ENCODE results near the gene HOXC4.
"Not testable (repeated sequence)": the region's sequence is repeated elsewhere in the genome, so short reads cannot be mapped to it uniquely, and the experiment has no call there.

HOXC4 gene

GRCh38 chr12:54041097-54041690 lies 12.4 kb upstream of the HOXC4 start:
- no peak for DNase-seq

GRCh38 chr12:54042033-54042432 lies 11.6 kb upstream of the HOXC4 start:
- not testable (repeated sequence) for DNase-seq

GRCh38 chr12:54042970-54043853 lies 10.4 kb upstream of the HOXC4 start:
- DNase-seq, result no peak

GRCh38 chr12:54044425-54045103 lies 9.1 kb upstream of the HOXC4 start:
- DNase-seq, result no peak

- DNase-seq, result no peak
Measured at GRCh38 chr12:54045401-54045800, 8.2 kb upstream of the HOXC4 start.

DNA sequence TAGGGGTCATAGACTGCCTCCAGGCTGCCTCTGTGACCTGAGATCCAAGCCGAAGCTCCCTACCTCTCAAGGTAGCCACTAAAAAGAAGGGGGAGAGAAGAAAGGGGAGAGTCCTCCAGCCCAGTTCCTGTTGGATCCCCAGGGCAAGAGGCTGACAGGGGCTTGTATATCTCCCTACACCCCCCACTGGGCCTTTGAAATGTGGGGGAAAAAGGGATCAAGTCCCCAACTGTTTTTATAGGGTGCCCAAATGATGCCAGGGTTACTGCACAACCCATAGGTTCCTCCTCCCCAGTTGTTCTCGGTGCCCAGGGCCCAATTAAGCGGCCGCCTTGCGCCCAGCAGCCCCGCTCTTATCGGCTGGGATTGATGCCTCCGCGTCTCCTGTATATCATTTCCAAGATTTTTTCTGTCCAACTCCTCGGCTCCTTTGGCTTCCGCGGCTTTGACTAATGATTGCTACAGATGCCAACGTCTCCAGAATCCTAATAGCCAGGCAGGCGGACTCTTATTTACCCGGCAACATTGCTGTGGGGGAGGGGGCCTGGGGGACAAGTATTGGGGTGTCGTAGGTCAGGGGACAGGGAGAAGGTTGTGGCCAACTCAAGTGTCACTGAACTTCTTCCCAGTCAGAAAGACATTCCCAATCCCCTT lies 7.6 kb upstream of the HOXC4 start:
- no peak for DNase-seq

DNA sequence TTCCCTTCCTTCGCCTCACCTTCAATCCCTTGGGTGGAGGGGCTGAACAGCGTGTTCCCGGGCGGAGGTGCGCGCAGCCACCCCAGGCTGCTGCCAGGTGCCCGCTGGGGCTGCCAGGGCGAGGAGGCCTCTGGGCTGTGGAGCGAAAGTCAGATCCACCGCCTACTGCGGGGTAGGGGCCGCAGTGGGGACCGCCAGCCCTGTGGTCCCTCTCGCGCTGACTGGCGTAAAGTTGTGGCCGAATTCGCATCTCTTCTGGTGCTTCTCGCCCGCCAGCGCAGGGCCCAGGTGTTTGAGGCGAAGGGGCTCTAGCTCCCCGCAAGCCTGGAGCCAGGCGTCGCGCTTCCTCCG lies 6.9 kb upstream of the HOXC4 start:
- DNase-seq, result no peak

DNA sequence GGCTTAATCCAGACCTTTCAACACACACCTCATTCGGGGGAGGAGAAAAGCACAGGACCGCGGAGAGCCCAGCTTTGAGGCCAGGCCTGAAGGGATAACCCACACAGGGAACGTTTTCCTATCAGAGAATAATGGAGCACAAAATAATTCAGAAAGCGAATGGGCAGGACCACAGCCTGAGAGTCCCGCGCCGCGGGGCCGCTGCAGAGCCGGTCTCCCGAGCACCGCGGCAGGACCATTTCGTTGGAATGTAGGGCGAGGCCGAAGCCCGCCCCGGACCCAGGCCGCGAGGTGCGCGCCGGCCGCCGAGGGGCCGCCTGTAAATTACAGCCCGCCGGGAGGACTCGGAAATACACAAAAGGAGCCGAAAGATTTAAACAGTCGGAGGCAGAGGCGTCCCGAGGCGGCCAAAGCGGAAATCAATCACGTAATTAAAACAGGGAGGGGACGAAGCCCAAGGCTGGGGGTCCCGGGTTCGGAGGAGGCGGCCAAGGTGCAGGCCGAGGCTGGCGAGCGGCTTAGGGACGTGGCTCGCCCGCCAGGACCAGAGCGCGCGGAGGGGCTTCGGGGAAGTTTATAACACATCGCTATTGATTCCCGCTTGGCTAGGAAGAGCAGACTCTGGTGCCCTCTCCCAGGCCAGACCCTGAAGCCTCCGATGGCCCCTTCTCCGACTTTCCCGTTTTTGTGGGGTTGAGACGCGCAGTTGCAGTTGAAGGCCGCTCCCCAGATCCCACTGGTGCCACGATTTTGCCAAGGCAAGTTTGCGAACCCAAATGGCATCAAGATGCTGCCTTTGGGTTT lies 6.3 kb upstream of the HOXC4 start:
- no peak for DNase-seq

DNA sequence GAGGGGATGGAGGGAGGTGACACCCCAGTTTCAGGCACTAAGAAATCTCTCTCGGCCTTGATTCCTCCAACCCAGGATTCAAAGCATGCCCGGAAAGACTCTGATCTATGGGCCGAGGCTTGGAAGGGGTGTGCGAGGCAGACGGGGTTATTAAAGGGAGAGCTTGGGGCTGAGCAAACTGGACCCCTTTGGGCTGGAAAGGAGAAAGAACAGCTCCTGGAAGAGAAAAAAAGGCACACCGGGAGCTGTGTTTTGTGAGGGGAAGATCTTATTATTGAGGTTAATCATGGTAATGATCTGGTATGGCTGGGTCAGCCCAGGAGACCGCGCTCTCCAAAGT lies 5.7 kb upstream of the HOXC4 start:
- no peak for DNase-seq

DNA sequence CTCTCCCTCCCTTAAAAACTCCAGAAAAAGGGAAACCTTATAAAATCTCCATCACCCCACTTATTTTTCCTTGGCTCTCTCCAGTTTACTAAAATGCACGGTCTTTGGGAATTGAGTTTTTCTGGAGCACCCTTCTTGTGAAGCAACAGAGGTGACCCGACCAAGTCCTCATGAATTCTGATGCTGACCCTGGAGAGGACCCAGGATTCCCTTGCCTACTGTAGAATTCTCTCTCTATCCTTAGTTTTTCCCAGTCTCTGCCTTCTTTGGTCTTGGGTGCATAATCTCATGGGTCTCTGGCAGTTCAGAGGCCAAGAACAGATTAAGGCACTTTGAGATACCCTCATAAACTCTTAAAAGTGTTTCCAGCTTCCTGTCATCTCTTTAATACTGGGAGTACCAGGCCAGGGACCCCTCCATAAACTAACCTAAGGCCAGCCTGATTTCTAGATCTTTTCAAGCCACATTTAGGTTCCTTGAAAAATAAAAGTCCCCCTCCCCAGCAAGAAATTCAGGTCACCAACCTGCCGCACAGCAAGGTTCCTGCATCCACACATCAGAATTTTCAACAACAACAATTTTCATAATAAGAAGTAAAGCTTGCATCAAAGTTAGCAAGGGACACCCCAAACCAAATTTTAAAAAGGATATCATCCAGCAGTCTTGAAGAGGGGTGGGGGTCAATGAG lies 5.1 kb upstream of the HOXC4 start:
- DNase-seq, result no peak

DNA sequence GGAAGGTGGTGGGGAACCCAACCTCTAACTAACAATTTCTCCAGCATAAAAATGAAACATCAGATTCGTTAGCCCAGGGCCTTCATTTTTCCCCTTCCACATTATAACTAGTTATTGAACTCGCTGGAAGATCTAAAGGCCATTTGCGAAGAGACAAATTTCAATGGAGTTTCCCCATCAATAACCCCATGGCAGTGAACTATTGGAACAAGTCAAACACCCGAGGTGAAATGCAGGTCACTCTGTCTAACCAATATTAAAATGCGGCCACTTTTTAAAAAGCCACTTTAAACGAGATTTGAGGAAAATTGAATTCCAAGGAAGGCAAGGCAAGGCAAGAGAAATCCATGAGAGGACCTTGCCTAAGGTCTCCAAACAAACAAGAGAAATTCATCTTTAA lies 4.5 kb upstream of the HOXC4 start:
- no peak for DNase-seq

GRCh38 chr12:54050482-54050810 lies 3.2 kb upstream of the HOXC4 start:
- DNase-seq, result no peak

- DNase-seq, result no peak
Measured at GRCh38 chr12:54051026-54051842, 2.4 kb upstream of the HOXC4 start.

- DNase-seq, result no peak
Measured at GRCh38 chr12:54051874-54052437, 1.7 kb upstream of the HOXC4 start.

DNA sequence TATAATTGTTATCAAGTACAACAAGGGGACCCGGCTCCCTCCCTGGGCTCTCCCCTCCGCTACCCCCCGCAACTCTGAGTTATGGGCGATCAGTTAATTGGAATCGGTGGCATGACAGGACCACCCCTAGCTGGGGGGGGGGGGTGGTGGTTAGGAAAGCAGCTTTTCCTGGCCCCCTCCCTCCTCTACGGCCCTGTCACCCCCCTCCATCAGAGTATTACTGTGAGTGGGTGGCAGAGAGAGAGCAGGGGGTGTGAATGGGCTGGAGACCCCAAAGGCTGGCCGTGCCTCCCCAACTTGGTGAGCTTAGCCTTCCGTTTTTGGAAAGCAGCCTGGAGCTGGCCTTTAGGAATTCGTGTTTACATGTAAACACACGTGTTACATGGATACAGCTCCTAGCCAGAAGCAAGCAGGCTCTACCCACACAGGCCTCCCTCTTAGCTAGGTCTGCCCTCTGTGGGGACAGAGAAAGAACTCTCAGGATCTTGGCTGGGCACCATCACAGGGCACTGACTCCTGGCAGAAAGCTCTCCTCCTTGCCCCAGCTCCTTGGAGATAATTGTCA lies 1.1 kb upstream of the HOXC4 start:
- no peak for DNase-seq

DNA sequence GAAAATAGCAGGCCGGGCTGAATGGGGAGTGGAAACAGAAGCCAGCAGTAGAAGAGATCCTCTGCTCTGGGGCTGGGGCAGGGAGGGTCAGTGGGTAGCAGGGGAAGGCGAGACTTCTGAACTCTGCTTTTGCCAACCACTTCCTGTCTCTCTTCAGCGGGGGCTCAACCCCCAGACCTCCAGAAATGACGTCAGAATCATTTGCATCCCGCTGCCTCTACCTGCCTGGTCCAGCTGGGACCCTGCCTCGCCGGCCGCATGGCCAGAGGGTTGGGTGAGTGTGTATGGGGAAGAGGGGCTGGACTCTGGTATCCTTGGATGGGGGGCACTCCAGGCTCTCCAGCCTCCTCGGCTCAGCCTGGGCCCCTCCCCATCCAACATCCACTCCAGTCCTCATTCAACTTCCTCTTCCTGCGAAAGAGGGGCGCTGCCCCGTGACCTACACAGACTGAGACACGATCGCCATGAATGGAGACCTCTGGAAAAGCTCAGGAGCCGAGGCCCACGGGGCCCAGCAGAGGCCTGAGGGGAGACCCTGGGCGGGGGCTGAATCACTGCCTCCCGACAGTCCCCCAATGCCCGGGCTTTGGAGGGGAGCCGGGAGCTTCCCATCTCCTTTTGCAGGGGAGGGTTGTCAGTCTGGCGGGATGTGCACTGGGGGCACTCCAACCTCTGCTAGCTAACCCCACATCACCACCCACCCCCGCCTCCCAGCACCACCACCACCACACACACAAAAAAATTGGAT lies 458 bp upstream of the HOXC4 start:
- DNase-seq, result no peak

GRCh38 chr12:54054742-54055194 lies 1.1 kb downstream of the HOXC4 start:
- no peak for DNase-seq

DNA sequence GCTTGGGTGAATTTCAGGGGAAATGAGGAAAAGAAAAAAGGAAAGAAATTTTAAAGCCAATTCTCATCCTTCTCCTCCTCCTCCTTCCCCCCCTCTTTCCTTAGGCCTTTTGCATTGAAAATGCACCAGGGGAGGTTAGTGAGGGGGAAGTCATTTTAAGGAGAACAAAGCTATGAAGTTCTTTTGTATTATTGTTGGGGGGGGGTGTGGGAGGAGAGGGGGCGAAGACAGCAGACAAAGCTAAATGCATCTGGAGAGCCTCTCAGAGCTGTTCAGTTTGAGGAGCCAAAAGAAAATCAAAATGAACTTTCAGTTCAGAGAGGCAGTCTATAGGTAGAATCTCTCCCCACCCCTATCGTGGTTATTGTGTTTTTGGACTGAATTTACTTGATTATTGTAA lies 1.9 kb downstream of the HOXC4 start:
- DNase-seq, result no peak

DNA sequence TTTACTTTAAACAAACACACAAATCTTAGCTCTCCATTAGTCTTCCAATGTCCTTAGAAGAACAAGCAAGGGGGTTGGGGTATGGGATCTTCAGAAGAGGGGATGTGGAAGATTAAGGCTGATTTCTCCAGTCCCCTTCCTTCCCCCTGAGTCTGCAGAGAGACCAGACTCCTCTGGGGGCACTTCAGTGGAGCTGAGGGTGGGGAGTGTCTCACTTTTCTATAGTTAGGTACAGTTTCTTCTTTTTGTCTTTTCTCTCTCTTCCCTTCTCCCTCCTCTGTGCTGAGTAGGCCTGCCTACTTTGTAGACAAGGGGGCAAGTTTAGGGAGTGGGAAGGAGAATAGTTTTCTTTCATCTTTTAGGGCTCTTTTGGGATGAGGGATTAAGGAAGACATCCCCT lies 2.5 kb downstream of the HOXC4 start:
- no peak for DNase-seq

Measured in SW 1271 (cell line).